GM10248 (cell line): Measurements from ENCODE around the gene PACC1.

Experiments used
- CTCF ChIA-PET: fragments of 300-600 bp; sonication (Branson Sonifier 250); formaldehyde crosslinking; extraction: SDS; loops from one replicate; lab custom pipeline; 2021; ENCODE audit warnings: antibody characterized with exemption; lab: Yijun Ruan, JAX
- POLR2A ChIA-PET: fragments of 350-650 bp; sonication (Branson Sonifier 250); formaldehyde crosslinking; extraction: SDS; loops from one replicate; lab custom pipeline; 2020; ENCODE audit warnings: antibody characterized with exemption; lab: Yijun Ruan, JAX
- DNase-seq: peaks from one replicate; pipeline ENCODE4 v3.0.0; 2012; ENCODE audit errors: extremely low spot score
- TF ChIP-seq, protein P1 (sequence below): IDR thresholded peaks from 2 replicates; pipeline ENCODE4 v1.5.1; 2012; ENCODE audit warnings: mild to moderate bottlenecking, low read depth; ENCODE audit errors: extremely low read depth, missing control alignments, control extremely low read depth

Gene PACC1

DNA sequence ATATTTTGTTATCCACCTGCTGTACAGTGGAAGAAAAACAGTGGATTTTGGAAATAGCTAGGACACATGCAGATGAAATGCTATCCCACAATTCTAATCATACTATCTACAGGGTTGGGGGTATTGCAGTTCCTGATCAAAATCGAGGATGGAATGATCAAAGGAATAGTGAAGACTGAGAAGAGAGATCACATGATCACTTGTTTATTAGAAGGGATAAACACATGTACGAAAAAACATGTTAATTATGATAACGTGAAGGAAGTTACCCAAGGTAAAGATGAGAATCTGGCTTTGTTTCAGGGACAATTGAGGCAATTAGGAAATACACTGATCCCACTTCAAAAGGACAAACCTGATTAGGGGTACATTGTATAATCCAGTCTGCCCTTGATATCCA lies 9.2 kb upstream of the PACC1 start:
- ChIA-PET CTCF (interaction anchor here (1.5 kb wide), 1 partner anchor 32 kb away, joined by 4 read pairs; no protein-coding TSS in a partner anchor), POLR2A (no interaction called here)
- no peak for DNase-seq
- TF ChIP-seq, protein P1, sequence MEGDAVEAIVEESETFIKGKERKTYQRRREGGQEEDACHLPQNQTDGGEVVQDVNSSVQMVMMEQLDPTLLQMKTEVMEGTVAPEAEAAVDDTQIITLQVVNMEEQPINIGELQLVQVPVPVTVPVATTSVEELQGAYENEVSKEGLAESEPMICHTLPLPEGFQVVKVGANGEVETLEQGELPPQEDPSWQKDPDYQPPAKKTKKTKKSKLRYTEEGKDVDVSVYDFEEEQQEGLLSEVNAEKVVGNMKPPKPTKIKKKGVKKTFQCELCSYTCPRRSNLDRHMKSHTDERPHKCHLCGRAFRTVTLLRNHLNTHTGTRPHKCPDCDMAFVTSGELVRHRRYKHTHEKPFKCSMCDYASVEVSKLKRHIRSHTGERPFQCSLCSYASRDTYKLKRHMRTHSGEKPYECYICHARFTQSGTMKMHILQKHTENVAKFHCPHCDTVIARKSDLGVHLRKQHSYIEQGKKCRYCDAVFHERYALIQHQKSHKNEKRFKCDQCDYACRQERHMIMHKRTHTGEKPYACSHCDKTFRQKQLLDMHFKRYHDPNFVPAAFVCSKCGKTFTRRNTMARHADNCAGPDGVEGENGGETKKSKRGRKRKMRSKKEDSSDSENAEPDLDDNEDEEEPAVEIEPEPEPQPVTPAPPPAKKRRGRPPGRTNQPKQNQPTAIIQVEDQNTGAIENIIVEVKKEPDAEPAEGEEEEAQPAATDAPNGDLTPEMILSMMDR = no peak

DNA sequence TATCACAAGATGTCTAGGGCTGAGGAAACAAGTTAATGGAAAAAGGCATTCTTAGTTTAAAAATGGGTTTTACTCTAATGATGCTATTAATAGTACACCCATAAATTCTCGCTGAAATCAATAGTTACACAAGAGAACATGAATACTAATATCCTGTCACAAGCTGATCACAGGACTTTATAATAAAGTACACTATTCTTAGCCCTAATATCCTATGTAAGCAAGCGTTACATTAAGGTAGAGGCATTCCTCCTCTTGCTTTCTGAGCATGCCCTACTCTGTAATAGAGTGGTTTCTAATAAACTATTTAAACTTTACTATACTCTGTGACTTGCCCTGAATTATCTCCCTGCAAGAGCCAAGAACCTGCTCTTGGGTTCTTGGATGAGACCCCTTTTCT lies 6.5 kb upstream of the PACC1 start:
- TF ChIP-seq, protein P1 = no peak
- ChIA-PET POLR2A (no interaction called here), CTCF (interaction anchor here (1.3 kb wide), 1 partner anchor 11 kb away, joined by 3 read pairs; the partner anchor contains the start of gene NENF)
- no peak for DNase-seq

DNA sequence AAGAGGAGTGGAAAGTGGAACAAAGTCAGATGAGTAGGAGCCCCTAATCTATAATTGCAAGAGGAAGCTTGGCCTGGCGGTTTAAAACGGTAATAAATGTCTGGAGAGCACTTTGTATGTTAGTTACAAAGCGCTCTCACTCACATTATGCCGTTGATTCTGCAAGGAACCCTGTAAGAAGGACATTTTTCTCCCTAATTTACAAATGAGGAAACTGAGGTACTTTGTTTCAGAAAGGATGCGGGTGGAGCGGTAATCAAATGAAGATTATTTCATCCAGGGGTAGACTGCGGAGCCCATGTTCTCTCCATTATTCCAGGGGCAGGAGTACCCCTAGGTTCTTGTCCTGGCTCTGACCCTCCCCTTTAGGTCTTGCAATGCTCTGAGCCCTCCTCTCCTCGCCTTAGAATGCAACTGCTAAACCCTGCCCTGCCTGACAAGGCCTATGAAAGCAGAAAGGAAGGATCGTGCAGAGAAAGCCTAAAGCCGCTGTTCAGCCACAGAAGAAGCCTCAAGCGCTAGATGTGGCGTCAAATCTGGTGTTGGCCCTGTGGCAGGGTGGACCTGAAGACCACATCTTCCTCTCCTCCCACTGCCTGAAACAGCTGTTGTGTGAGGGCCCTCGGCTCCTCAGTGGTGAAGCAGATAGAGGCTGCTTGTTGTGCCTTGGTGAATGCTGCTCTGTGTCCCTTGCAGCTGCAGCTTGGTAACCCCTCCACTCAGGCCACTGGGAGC lies 588 bp upstream of the PACC1 start:
- ChIA-PET CTCF (interaction anchor here (0.7 to 2.9 kb wide), 5 partner anchors 11 to 48 kb away, joined by 3 to 8 read pairs (median 4); partner anchors contain the start of gene NENF), POLR2A (interaction anchor here (0.7 to 1.0 kb wide), 2 partner anchors 191 to 527 kb away, joined by 3 read pairs; no protein-coding TSS in a partner anchor)
- DNase-seq = peak; percentile 36
- TF ChIP-seq, protein P1 = no peak

DNA sequence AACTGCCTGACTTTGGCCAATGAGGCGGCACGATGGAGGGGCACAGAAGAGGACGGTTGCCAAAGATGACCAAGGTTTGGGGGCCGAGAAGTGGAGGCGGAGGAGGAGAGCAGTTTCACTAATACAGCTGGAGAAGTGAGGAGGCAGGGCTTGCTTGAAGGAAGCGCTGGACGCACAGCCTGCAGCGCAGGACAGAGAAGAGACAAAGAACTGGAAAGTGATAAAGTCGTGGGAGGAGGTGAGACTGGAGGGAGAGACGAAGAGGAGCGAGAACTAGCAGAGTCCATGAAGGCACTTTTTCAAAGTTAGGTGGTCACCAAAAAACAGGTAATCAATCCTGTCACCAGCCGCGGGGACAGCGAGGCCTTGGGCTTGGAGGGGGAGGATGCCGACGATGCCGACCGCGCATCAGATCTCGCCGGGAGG lies 771 bp downstream of the PACC1 start:
- ChIA-PET CTCF (interaction anchor here (1.2 to 2.9 kb wide), 2 partner anchors 12 to 47 kb away, joined by 3 to 8 read pairs; no protein-coding TSS in a partner anchor), POLR2A (no interaction called here)
- TF ChIP-seq, protein P1 = no peak
- DNase-seq = peak; percentile 46

DNA sequence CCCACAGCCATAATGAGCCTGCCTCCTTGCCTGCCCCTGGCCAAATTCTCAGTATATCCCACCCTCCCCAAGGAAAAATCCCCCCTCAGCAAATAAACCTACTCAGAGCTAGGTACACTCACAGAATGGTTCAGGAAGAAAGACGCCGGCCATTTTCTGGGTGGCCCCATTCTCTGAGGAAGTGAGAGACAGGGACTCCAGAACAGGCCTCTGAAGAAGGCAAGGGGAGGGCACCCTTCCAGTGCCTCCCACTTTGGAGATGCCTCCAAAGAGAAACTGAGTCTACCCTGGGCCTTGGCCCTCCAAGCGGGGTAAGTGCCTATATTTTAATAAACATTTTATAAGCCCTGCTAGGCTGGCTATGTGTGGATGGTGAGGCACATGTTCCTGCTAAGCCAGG lies 2.3 kb downstream of the PACC1 start:
- TF ChIP-seq, protein P1 = no peak
- CTCF ChIA-PET = interaction anchor here (1.8 kb wide), 1 partner anchor 43 kb away, joined by 8 read pairs; no protein-coding TSS in a partner anchor
- DNase-seq = peak; percentile 42
- POLR2A ChIA-PET = no interaction called here

DNA sequence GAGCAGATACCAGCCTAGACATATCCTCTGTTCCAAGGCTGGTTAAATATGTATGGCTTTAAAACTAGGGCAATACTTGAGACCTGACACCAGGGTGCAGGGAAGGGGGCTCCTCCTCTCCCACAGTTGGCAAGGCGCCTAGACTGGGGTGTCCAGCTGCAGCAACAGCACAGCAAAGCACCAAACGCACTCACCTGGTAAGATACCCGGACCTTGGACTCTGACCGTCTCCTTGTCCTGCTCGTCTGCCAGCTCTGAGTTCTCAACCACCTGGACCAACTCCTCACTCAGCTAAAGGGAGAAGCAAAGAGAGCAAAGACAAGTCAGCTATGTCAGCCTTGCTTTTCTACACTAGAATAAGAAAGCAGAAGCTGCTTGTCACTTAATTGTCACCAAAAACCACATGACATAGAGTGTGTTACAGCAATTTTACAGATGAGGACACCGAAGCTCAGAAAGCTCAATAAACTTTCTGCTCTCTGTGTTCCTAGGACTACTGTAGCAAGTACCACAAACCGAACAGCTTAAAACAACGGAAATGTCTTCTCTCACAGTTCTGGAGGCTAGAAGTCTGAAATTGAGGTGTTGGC lies 4.4 kb downstream of the PACC1 start:
- TF ChIP-seq, protein P1 = no peak
- CTCF ChIA-PET = interaction anchor here (1.9 kb wide), 1 partner anchor 46 kb away, joined by 7 read pairs; no protein-coding TSS in a partner anchor
- DNase-seq = no peak
- POLR2A ChIA-PET = no interaction called here
